Breast epithelium (tissue), 4 donors: Measurements from ENCODE around the gene PPFIA4. TPM values are rescaled to one million over a fixed set of nuclear protein-coding genes. Genes with fewer than 3 reads are reported as not detected.
A peak's percentile ranks its signal among the peaks of the same experiment; 100 is the strongest.

ENCODE experiments used
- DNase-seq, 2 donors: peaks; one replicate each; pipeline ENCODE4 v3.0.0-alpha.2; 2019; ENCODE audit warnings: low spot score in 2 of 2
- H3K27ac ChIP-seq, 2 donors: fragments of 200-600 bp; sonication (generic) in 1 of 2; one replicate each; pipeline ENCODE4 v1.5.1; 2016 to 2019; ENCODE audit warnings: mild to moderate bottlenecking in 1 of 2
- H3K27me3 ChIP-seq, 2 donors: fragments of 200-600 bp; sonication (generic) in 1 of 2; one replicate each; pipeline versions ENCODE4 v1.5.1 to v1.6.0; 2017 to 2019; ENCODE audit warnings: control low read depth in 1 of 2, mild to moderate bottlenecking in 1 of 2
- H3K36me3 ChIP-seq: fragments of 200-600 bp; one replicate; pipeline ENCODE4 v1.5.1; 2019
- H3K4me1 ChIP-seq, 2 donors: fragments of 200-600 bp; sonication (generic); one replicate each; pipeline ENCODE4 v1.5.1; 2016 to 2019; ENCODE audit warnings: control low read depth in 1 of 2
- H3K4me3 ChIP-seq, 3 donors: fragments of 200-600 bp; sonication (generic); 1 replicate in 2 of 3; 2 replicates in 1 of 3; pipeline ENCODE4 v1.5.1; 2016 to 2019; ENCODE audit warnings: mild to moderate bottlenecking in 3 of 3, moderate library complexity in 2 of 3
- H3K9me3 ChIP-seq, 2 donors: fragments of 200-600 bp; sonication (generic) in 1 of 2; one replicate each; pipeline ENCODE4 v1.5.1; 2016 to 2019; ENCODE audit warnings: control low read depth in 1 of 2
- POLR2A ChIP-seq: fragments of 450-650 bp; IDR thresholded peaks from one replicate; pipeline ENCODE4 v1.6.1; 2016; ENCODE audit warnings: antibody characterized with exemption, mild to moderate bottlenecking, moderate library complexity
- POLR2AphosphoS5 ChIP-seq, 3 donors: sonication (generic); formaldehyde crosslinking; IDR thresholded peaks; one replicate each; pipeline ENCODE4 v1.6.1; 2017; ENCODE audit warnings: antibody characterized with exemption in 3 of 3
- intact Hi-C: fragments of 100-400 bp; cut with DNase I; formaldehyde crosslinking; loops from one replicate; pipeline ENCODE4 v1.15.1; 2023; ENCODE audit warnings: low total_unique reads
- total RNA-seq, 3 donors: library from RNA; depleted of rRNA; stranded (reverse); fragments of >200 nt; gene quantifications; one replicate each; pipeline ENCODE4 v1.1.0, GENCODE V29; 2016
- TF ChIP-seq, protein P1 (sequence below), 3 donors: fragments of 450-650 bp; IDR thresholded peaks; one replicate each; pipeline ENCODE4 v1.5.1; 2016 to 2017; ENCODE audit warnings: antibody characterized with exemption in 3 of 3, mild to moderate bottlenecking in 3 of 3, moderate library complexity in 3 of 3

PPFIA4 gene
- total RNA-seq, 3 donors from 2014 or later = 0.80 to 5.6 (median 2.9) TPM

DNA sequence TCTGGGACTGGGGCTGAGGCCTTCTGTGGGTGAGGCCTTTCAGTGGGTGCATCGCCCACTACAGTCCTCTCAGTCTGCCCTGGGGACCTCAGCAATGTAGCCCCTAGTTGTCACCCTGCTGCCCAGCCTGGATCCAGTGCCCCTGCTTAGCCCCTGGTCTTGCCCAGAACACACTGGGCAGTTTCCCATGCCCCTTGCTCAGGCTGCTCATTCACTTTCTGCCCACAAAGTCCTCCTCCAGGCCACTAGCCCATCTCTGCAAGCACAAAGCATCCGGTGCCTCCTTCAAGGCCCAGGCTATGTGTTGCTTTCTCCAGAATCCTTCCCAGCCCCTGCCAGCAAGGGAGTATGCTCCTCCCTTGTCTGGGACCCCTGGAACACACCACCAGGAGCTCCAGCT lies 95.9 kb downstream of the PPFIA4 start:
- Histone ChIP-seq H3K27me3 (peaks cover 0 to 20% of the 10 kb centered on the region in 2 donors), H3K9me3 (no peaks in the 10 kb centered on the region), H3K36me3 (no peaks in the 10 kb centered on the region), H3K4me1 (peaks cover 0 to under 1% of the 10 kb centered on the region in 2 donors), H3K4me3 (no peak overlapping the region), H3K27ac (no peak overlapping the region)
- intact Hi-C loops = no loop called here
- TF ChIP-seq, protein P1, sequence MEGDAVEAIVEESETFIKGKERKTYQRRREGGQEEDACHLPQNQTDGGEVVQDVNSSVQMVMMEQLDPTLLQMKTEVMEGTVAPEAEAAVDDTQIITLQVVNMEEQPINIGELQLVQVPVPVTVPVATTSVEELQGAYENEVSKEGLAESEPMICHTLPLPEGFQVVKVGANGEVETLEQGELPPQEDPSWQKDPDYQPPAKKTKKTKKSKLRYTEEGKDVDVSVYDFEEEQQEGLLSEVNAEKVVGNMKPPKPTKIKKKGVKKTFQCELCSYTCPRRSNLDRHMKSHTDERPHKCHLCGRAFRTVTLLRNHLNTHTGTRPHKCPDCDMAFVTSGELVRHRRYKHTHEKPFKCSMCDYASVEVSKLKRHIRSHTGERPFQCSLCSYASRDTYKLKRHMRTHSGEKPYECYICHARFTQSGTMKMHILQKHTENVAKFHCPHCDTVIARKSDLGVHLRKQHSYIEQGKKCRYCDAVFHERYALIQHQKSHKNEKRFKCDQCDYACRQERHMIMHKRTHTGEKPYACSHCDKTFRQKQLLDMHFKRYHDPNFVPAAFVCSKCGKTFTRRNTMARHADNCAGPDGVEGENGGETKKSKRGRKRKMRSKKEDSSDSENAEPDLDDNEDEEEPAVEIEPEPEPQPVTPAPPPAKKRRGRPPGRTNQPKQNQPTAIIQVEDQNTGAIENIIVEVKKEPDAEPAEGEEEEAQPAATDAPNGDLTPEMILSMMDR (IDR thresholded peaks at IDR 0.05) = no peak
- TF ChIP-seq POLR2A (no peak), POLR2AphosphoS5 (IDR thresholded peaks at IDR 0.05) (no peak)
- DNase-seq = peak in 1 of 2 donors; percentile 19

DNA sequence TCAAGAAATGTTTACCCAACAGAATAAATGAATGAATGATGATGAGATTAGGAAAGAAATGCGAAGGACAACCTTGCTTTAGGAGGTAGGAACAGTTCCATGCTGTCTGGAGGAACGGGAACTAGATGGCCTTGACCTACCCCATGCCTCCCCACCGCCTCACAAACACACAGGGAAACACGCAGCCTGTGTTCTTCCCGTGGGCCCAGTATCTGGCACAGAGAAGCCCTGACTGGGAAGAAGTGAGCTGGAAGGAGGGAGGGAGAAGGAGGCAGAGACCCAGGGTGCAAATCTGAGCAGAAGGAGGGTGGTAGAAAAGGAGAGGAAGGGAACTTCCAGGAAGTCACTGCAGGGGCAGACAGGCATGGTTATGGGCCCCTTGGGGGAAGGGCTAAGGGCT lies 97.7 kb downstream of the PPFIA4 start:
- H3K27ac ChIP-seq = no peak overlapping the region
- H3K27me3 ChIP-seq = peaks cover 0 to 16% of the 10 kb centered on the region in 2 donors
- H3K4me3 ChIP-seq = no peak overlapping the region
- no peaks in the 10 kb centered on the region for H3K36me3 ChIP-seq
- DNase-seq = peak in 1 of 2 donors; percentile 19
- H3K4me1 ChIP-seq = peaks cover 4 to 6% of the 10 kb centered on the region in 2 donors
- intact Hi-C loops = no loop called here
- TF ChIP-seq POLR2A (no peak), POLR2AphosphoS5 (IDR thresholded peaks at IDR 0.05) (no peak)
- TF ChIP-seq, protein P1 (IDR thresholded peaks at IDR 0.05) = no peak
- no peaks in the 10 kb centered on the region for H3K9me3 ChIP-seq

DNA sequence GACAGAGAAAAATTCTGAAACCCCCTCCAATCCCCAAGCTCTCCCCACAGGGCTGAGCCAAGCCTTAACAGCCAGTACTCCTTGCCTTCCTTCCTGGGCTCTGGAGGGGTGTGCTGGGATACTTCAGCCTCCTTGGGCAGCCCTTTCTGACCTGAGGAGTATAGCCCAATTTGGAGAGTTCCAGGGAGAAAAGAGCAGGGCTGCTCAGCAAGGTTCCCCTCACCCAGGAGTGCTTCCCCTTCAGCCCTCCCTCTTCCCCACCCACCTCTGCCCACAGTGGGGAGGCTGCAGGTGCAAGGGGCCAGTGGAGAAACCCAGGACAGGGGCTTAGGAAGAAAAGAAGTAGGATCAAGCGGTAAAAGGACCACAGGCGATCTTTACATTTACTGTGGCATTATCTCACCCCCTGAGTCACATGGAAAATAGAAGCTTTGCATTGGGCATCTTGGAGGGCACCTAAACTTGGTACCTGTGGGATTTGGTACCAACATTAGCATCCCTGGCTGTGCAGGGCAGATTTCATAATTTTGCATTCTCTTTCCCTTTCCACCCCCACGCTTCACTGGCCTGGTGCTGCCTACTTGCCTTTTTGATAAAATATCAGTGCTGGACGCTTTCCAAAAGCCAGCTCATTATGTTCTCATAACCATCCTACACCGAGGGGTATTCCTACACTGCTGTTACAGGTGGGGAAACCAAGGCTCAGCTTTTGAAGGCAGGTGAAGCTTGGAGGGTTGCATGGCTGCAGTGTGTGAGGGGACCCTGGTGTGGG lies 98.4 kb downstream of the PPFIA4 start:
- H3K27ac ChIP-seq = no peak overlapping the region
- no peaks in the 10 kb centered on the region for H3K9me3 ChIP-seq
- no peaks in the 10 kb centered on the region for H3K36me3 ChIP-seq
- peaks cover 4 to 11% of the 10 kb centered on the region in 2 donors for H3K4me1 ChIP-seq
- peaks cover 0 to 11% of the 10 kb centered on the region in 2 donors for H3K27me3 ChIP-seq
- TF ChIP-seq, protein P1 (IDR thresholded peaks at IDR 0.05) = no peak
- no peak for TF ChIP-seq POLR2AphosphoS5 (IDR thresholded peaks at IDR 0.05)
- no peak overlapping the region for H3K4me3 ChIP-seq
- no peak for DNase-seq
- intact Hi-C loops = loop anchor here (5.0 kb wide), 1 partner anchor 93 kb away; no protein-coding TSS in a partner anchor

DNA sequence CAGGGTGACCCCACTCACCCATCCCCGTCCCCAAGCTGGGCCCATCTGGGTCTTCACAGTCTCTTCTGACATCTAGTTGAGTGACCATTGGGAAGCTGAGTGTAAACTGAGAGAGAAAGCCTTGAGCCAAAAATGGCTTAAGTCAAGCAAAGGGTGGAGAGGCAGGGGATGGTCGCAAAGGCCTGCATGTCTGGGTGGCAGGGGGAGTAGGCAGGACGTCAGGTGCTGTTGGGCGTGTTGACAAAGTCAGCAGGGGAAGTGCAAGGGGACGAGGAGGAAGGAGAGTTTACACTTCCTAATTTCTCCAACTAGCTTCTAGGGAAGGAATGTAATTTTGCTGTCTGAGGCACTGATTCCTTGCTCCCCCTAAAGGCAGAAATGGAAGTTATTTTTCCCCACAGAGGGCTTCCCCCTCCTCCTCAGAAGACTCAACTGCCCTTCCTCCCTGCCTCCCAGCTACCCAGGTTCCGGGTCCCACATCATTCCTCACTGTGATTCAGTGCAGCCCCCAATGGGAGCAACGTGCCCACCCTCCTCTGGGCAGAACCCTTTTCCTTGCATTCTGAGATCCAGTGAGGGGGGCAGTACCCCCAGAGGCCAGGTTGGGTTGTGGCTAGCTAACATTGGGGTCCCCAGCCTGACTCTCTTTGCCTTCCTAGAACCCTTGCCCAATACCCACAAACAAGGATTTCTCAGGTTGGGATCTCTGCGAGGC lies 100.0 kb downstream of the PPFIA4 start:
- intact Hi-C loops = loop anchor here (5.0 kb wide), 1 partner anchor 91 kb away; no protein-coding TSS in a partner anchor
- no peak overlapping the region for H3K4me3 ChIP-seq
- peaks cover 4 to 13% of the 10 kb centered on the region in 2 donors for H3K4me1 ChIP-seq
- TF ChIP-seq POLR2AphosphoS5 (IDR thresholded peaks at IDR 0.05) (no peak), POLR2A (no peak)
- TF ChIP-seq, protein P1 (IDR thresholded peaks at IDR 0.05) = no peak
- H3K27me3 ChIP-seq = no peaks in the 10 kb centered on the region
- H3K27ac ChIP-seq = no peak overlapping the region
- no peaks in the 10 kb centered on the region for H3K36me3 ChIP-seq
- no peaks in the 10 kb centered on the region for H3K9me3 ChIP-seq
- peak in 1 of 2 donors; percentile 22 for DNase-seq
